IMR-90 (cell line): ENCODE measurements around the gene IFIH1. TPM values are rescaled to one million over a fixed set of nuclear protein-coding genes. Genes with fewer than 3 reads are reported as not detected.

Experiments used
- ATAC-seq: fragments of 200-7000 bp; cut with Tn5 transposase; 2 replicates; pipeline ENCODE4 v1.9.1; 2020; ENCODE audit warnings: low read depth, mild to moderate bottlenecking, moderate library complexity
- BruUV-seq: library from RNA; stranded (reverse); fragments of 400-500 nt; replicated peaks from 2 replicates; lab custom pipeline; 2021; lab: Mats Ljungman, UMichigan
- CTCF ChIA-PET: fragments of 300-600 bp; formaldehyde crosslinking; extraction: SDS; loops from one replicate; lab custom pipeline; 2021; ENCODE audit warnings: antibody characterized with exemption; lab: Yijun Ruan, JAX
- POLR2A ChIA-PET: fragments of 300-600 bp; sonication (Branson Sonifier 250); formaldehyde crosslinking; loops from one replicate; lab custom pipeline; 2022; ENCODE audit warnings: antibody characterized with exemption; ENCODE audit not compliant: unreplicated experiment; lab: Charles Lee
- DNase-seq: peaks from one replicate; pipeline ENCODE4 v3.0.0; 2013
- H2AFZ ChIP-seq: replicated peaks from 2 replicates; pipeline ENCODE3; 2013; ENCODE audit warnings: low read length, mild to moderate bottlenecking; ENCODE audit not compliant: poor library complexity
- H2AK5ac ChIP-seq: 2 replicates; pipeline ENCODE4 v1.6.1; 2013; ENCODE audit warnings: low read depth, low read length, inconsistent platforms
- H2AK9ac ChIP-seq: replicated peaks from 2 replicates; pipeline ENCODE3; 2013; ENCODE audit warnings: mild to moderate bottlenecking, low read depth, low read length, moderate library complexity; ENCODE audit not compliant: poor library complexity
- H2BK120ac ChIP-seq: 2 replicates; pipeline ENCODE4 v1.6.1; 2013; ENCODE audit warnings: low read depth, low read length, inconsistent platforms
- H2BK15ac ChIP-seq: 3 replicates; pipeline ENCODE4 v1.6.1; 2013; ENCODE audit warnings: low read depth, low read length, inconsistent platforms
- H2BK20ac ChIP-seq: 2 replicates; pipeline ENCODE4 v1.6.1; 2013; ENCODE audit warnings: low read depth, mild to moderate bottlenecking, inconsistent platforms, low read length, moderate library complexity
- H2BK5ac ChIP-seq: 2 replicates; pipeline ENCODE4 v1.6.1; 2013; ENCODE audit warnings: mild to moderate bottlenecking, low read depth, low read length, inconsistent platforms; ENCODE audit not compliant: poor library complexity, severe bottlenecking
- H3K14ac ChIP-seq: replicated peaks from 2 replicates; pipeline ENCODE4 v1.6.1; 2013; ENCODE audit warnings: low read depth, low read length, inconsistent platforms
- H3K18ac ChIP-seq: 2 replicates; pipeline ENCODE4 v1.6.1; 2013; ENCODE audit warnings: low read depth, low read length, control low read depth
- H3K23ac ChIP-seq: 2 replicates; pipeline ENCODE4 v1.6.1; 2013; ENCODE audit warnings: low read depth, low read length, inconsistent platforms
- H3K27ac ChIP-seq: 2 replicates; pipeline ENCODE4 v1.5.1; 2013; ENCODE audit warnings: mild to moderate bottlenecking, control low read depth, low read length; ENCODE audit not compliant: insufficient read depth
- H3K27me3 ChIP-seq: 2 replicates; pipeline ENCODE4 v1.6.1; 2013; ENCODE audit warnings: low read length; ENCODE audit not compliant: control insufficient read depth, insufficient read depth
- H3K36me3 ChIP-seq: 2 replicates; pipeline ENCODE4 v1.6.1; 2013; ENCODE audit warnings: low read length, mixed read lengths; ENCODE audit not compliant: control insufficient read depth, insufficient read depth
- H3K4ac ChIP-seq: 2 replicates; pipeline ENCODE4 v1.6.1; 2013; ENCODE audit warnings: low read depth, low read length, inconsistent platforms
- H3K4me1 ChIP-seq: 2 replicates; pipeline ENCODE4 v1.6.1; 2013; ENCODE audit warnings: low read length, mixed read lengths; ENCODE audit not compliant: control insufficient read depth, insufficient read depth
- H3K4me2 ChIP-seq: 2 replicates; pipeline ENCODE4 v1.6.1; 2013; ENCODE audit warnings: low read depth, mild to moderate bottlenecking, control low read depth, low read length, moderate library complexity
- H3K4me3 ChIP-seq: 2 replicates; pipeline ENCODE4 v1.5.1; 2013; ENCODE audit warnings: low read depth, mild to moderate bottlenecking, control low read depth, low read length, moderate library complexity; ENCODE audit not compliant: insufficient read depth
- H3K56ac ChIP-seq: 2 replicates; pipeline ENCODE4 v1.6.1; 2013; ENCODE audit warnings: low read length, inconsistent platforms; ENCODE audit not compliant: insufficient read depth; ENCODE audit errors: extremely low read depth
- H3K79me1 ChIP-seq, 2 experiments: 2 replicates each; pipeline ENCODE4 v1.6.1; 2013; ENCODE audit warnings: low read length in 2 of 2, inconsistent platforms in 1 of 2, low read depth in 1 of 2
- H3K9ac ChIP-seq: 2 replicates; pipeline ENCODE4 v1.6.1; 2013; ENCODE audit warnings: low read depth, low read length, control low read depth
- H3K9me1 ChIP-seq: 2 replicates; pipeline ENCODE4 v1.6.1; 2013; ENCODE audit warnings: low read length, inconsistent platforms; ENCODE audit not compliant: insufficient read depth
- H3K9me3 ChIP-seq: 2 replicates; pipeline ENCODE4 v1.6.1; 2013; ENCODE audit warnings: low read length; ENCODE audit not compliant: control insufficient read depth, insufficient read depth
- H4K20me1 ChIP-seq: 2 replicates; pipeline ENCODE4 v1.6.1; 2013; ENCODE audit warnings: low read length, inconsistent platforms; ENCODE audit not compliant: insufficient read depth
- H4K5ac ChIP-seq: 2 replicates; pipeline ENCODE4 v1.6.1; 2013; ENCODE audit warnings: mild to moderate bottlenecking, low read depth, low read length, control low read depth
- H4K8ac ChIP-seq, 2 experiments: 2 replicates each; pipeline ENCODE4 v1.6.1; 2013; ENCODE audit warnings: low read depth in 2 of 2, low read length in 2 of 2, control low read depth in 1 of 2, inconsistent platforms in 1 of 2
- H4K91ac ChIP-seq: 2 replicates; pipeline ENCODE4 v1.6.1; 2013; ENCODE audit warnings: low read depth, low read length, inconsistent platforms; ENCODE audit not compliant: insufficient read depth
- CEBPB ChIP-seq: IDR thresholded peaks from 2 replicates; pipeline ENCODE4 v1.6.1; 2012; ENCODE audit warnings: low read depth, low read length, improper control_type of control experiment
- CHD1 ChIP-seq: IDR thresholded peaks from 2 replicates; pipeline ENCODE4 v1.6.1; 2012; ENCODE audit warnings: low read depth, low read length, improper control_type of control experiment
- dilution Hi-C: fragments of 300-500 bp; cut with HindIII; formaldehyde crosslinking; loops from one replicate; pipeline ENCODE4 v1.14.3; 2018; ENCODE audit warnings: low sequenced_read_pairs; ENCODE audit not compliant: unreplicated experiment
- in situ Hi-C: fragments of 300-500 bp; cut with MboI; formaldehyde crosslinking; loops from 3 replicates; pipeline ENCODE4 v1.14.3; 2019; ENCODE audit warnings: low sequenced_read_pairs, inconsistent platforms, mixed read lengths
- intact Hi-C: fragments of 100-400 bp; cut with micrococcal nuclease; formaldehyde crosslinking; loops from 2 replicates; pipeline ENCODE4 v1.10.0; 2022
- polyA plus RNA-seq, 3 experiments: library from polyadenylated mRNA; depleted of rRNA; stranded (reverse); fragments of >200 nt; gene quantifications; 2 replicates each; pipeline ENCODE4 v1.2.3, GENCODE V29; 2012; ENCODE audit warnings: low replicate concordance in 1 of 3
- total RNA-seq: library from RNA; depleted of rRNA; stranded (reverse); fragments of >200 nt; gene quantifications from 2 replicates; pipeline ENCODE4 v1.2.3, GENCODE V29; 2012

The IFIH1 gene
- total and polyA plus RNA-seq, 2 of the 4 experiments (the other 2 are of a cell fraction) = 1.3 to 1.4 TPM

DNA sequence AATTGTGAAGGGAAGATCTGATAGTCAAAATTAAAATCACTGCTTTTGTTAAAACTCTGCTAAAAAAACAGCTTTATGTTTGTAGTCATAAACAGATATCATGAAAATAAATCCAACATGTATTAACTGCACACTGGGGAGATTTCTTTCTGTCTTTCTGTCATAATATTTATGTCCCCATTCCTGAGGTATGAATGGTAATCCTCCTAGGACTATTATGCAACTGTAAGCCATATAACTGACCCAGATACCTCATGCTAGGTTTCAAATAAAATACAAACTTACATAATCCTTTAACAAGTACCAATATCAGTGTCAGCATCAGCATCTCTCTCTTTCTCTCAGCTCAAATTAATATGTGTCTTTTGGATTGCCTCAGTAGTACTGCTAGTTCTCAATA is 18.2 kb downstream of the IFIH1 start:
- in situ Hi-C loops = loop anchor here (10.0 to 25.0 kb wide), 2 partner anchors 313 to 715 kb away; no protein-coding TSS in a partner anchor
- H3K4me2 ChIP-seq = no peak overlapping the region

More for the DNA sequence above, 18.2 kb downstream of the IFIH1 start:
- no peak overlapping the region for H2AK5ac ChIP-seq
- no peak overlapping the region for H4K8ac ChIP-seq
- no peak overlapping the region for H2BK120ac ChIP-seq
- no peak overlapping the region for H2AFZ ChIP-seq
- no peaks in the 10 kb centered on the region for H3K79me1 ChIP-seq
- dilution Hi-C loops (no loop called here), intact Hi-C loops (loop anchor here (5.0 kb wide), 2 partner anchors 293 to 353 kb away; no protein-coding TSS in a partner anchor)
- H3K9ac ChIP-seq = no peak overlapping the region
- no TSS peak for BruUV-seq
- no peak for ATAC-seq
- no peak overlapping the region for H3K4ac ChIP-seq
- TF ChIP-seq CEBPB (peak; percentile 55), CHD1 (no peak)
- H3K27me3 ChIP-seq = no peaks in the 10 kb centered on the region
- ChIA-PET POLR2A (no interaction called here), CTCF (interaction anchor here (1.5 to 2.1 kb wide), 3 partner anchors 66 to 147 kb away, joined by 3 to 6 read pairs (median 4); no protein-coding TSS in a partner anchor)
- H3K9me1 ChIP-seq = no peaks in the 10 kb centered on the region
- H2BK15ac ChIP-seq = no peak overlapping the region
- H4K5ac ChIP-seq = no peak overlapping the region
- DNase-seq = no peak
- no peak overlapping the region for H2BK20ac ChIP-seq
- no peak overlapping the region for H2BK5ac ChIP-seq
- no peaks in the 10 kb centered on the region for H4K20me1 ChIP-seq
- H3K56ac ChIP-seq = no peak overlapping the region
- no peak overlapping the region for H3K14ac ChIP-seq
- H3K9me3 ChIP-seq = no peaks in the 10 kb centered on the region
- H3K4me1 ChIP-seq = no peaks in the 10 kb centered on the region
- H3K4me3 ChIP-seq = no peak overlapping the region
- H3K18ac ChIP-seq = no peak overlapping the region
- no peak overlapping the region for H3K23ac ChIP-seq
- no peak overlapping the region for H2AK9ac ChIP-seq
- no peak overlapping the region for H4K91ac ChIP-seq
- H3K27ac ChIP-seq = no peak overlapping the region
- H3K36me3 ChIP-seq = no peaks in the 10 kb centered on the region
